HG03159 (cell line): ENCODE data around the gene PCDHGB3.
"Not testable (repeated sequence)": the region's sequence is repeated elsewhere in the genome, so short reads cannot be mapped to it uniquely, and the experiment has no call there.

Experiments used
- ATAC-seq: cut with Tn5 transposase; IDR thresholded peaks from one replicate; pipeline ENCODE4 v1.9.1; 2021; ENCODE audit warnings: mild to moderate bottlenecking, moderate library complexity; ENCODE audit not compliant: unreplicated experiment

The PCDHGB3 gene

GRCh38 chr5:141369994-141370848 lies at the start of gene PCDHGB3:
PCDHGB3 (plus strand) TSS chr5:141370242; CDS start chr5:141370395, 153 bp downstream.
- no peak for ATAC-seq

- ATAC-seq: no peak
Measured at GRCh38 chr5:141322261-141322660, 47.8 kb upstream of the PCDHGB3 start.

- ATAC-seq: peak; percentile 62
Measured at GRCh38 chr5:141326088-141326854, 43.8 kb upstream of the PCDHGB3 start.

- ATAC-seq: no peak
Measured at GRCh38 chr5:141328231-141328630, 41.8 kb upstream of the PCDHGB3 start.

- peak; percentile 56 for ATAC-seq
Measured at GRCh38 chr5:141330299-141331080, 39.6 kb upstream of the PCDHGB3 start, which contains the start of gene PCDHGA1. PCDHGA1 (plus strand) TSS chr5:141330514.

- not testable (repeated sequence) for ATAC-seq
Measured at GRCh38 chr5:141332571-141332970, 37.5 kb upstream of the PCDHGB3 start.

- no peak for ATAC-seq
Measured at GRCh38 chr5:141338538-141339306, 31.3 kb upstream of the PCDHGB3 start, which contains the start of gene PCDHGA2. PCDHGA2 (plus strand) TSS chr5:141338760.

GRCh38 chr5:141340781-141341354 lies 29.2 kb upstream of the PCDHGB3 start:
- not testable (repeated sequence) for ATAC-seq

- ATAC-seq: no peak
Measured at GRCh38 chr5:141342773-141343172, 27.3 kb upstream of the PCDHGB3 start.

GRCh38 chr5:141343242-141343952 lies 26.6 kb upstream of the PCDHGB3 start, which contains the start of gene PCDHGA3:
PCDHGA3 (plus strand) TSS chr5:141343829; CDS start chr5:141344034, 205 bp downstream.
- ATAC-seq: no peak

GRCh38 chr5:141343953-141344463 lies 26.0 kb upstream of the PCDHGB3 start:
- ATAC-seq: no peak

- no peak for ATAC-seq
Measured at GRCh38 chr5:141345327-141345726, 24.7 kb upstream of the PCDHGB3 start.

- not testable (repeated sequence) for ATAC-seq
Measured at GRCh38 chr5:141346017-141346416, 24.0 kb upstream of the PCDHGB3 start.

- no peak for ATAC-seq
Measured at GRCh38 chr5:141349917-141350619, 20.0 kb upstream of the PCDHGB3 start, which contains the start of gene PCDHGB1. PCDHGB1 (plus strand) TSS chr5:141350099; CDS start chr5:141350261, 162 bp downstream.

- ATAC-seq: no peak
Measured at GRCh38 chr5:141351591-141351990, 18.5 kb upstream of the PCDHGB3 start.

- no peak for ATAC-seq
Measured at GRCh38 chr5:141354900-141355469, 15.1 kb upstream of the PCDHGB3 start, which contains the start of gene PCDHGA4. PCDHGA4 (plus strand) TSS chr5:141355021; CDS start chr5:141355108, 87 bp downstream.

- ATAC-seq: no peak
Measured at GRCh38 chr5:141355641-141356040, 14.4 kb upstream of the PCDHGB3 start.

GRCh38 chr5:141356133-141356532 lies 13.9 kb upstream of the PCDHGB3 start:
- no peak for ATAC-seq
